H1 (cell line): Measurements from ENCODE around the gene CCR2. TPM values are rescaled to one million over a fixed set of nuclear protein-coding genes. Genes with fewer than 3 reads are reported as not detected.

Source experiments
- CTCF ChIA-PET: fragments of 300-600 bp; sonication (Branson Sonifier 250); formaldehyde crosslinking; loops from one replicate; lab custom pipeline; 2021; ENCODE audit not compliant: partially characterized antibody; lab: Charles Lee
- POLR2A ChIA-PET: fragments of 300-600 bp; sonication (Branson Sonifier 250); formaldehyde crosslinking; loops from one replicate; lab custom pipeline; 2021; ENCODE audit warnings: inconsistent platforms; ENCODE audit not compliant: partially characterized antibody; lab: Charles Lee
- DNase-seq, 2 experiments: peaks; one replicate each; pipeline versions ENCODE4 v3.0.0 to v3.0.0-alpha.2; 2010 to 2022; ENCODE audit warnings: low spot score in 2 of 2, low read depth in 1 of 2, mixed read lengths in 1 of 2
- FAIRE-seq: peaks from 2 replicates; lab custom pipeline; 2011; peaks lifted over from hg19 to GRCh38; lab: Jason Lieb, UNC
- H2AFZ ChIP-seq: 2 replicates; pipeline ENCODE4 v1.8.1; 2012; ENCODE audit warnings: low read length, inconsistent platforms
- H2AK5ac ChIP-seq: 2 replicates; pipeline ENCODE4 v1.6.1; 2013; ENCODE audit warnings: low read depth, low read length
- H2BK120ac ChIP-seq: replicated peaks from 2 replicates; pipeline ENCODE3; 2013; ENCODE audit warnings: low read depth, low read length, inconsistent platforms
- H2BK12ac ChIP-seq: 2 replicates; pipeline ENCODE4 v1.6.1; 2013; ENCODE audit warnings: low read depth, low read length
- H2BK15ac ChIP-seq: 2 replicates; pipeline ENCODE4 v1.6.1; 2013; ENCODE audit warnings: low read length
- H2BK20ac ChIP-seq: 2 replicates; pipeline ENCODE4 v1.6.1; 2013; ENCODE audit warnings: low read length
- H2BK5ac ChIP-seq: 2 replicates; pipeline ENCODE4 v1.6.1; 2013; ENCODE audit warnings: low read depth, low read length
- H3K14ac ChIP-seq: 2 replicates; pipeline ENCODE4 v1.6.1; 2013; ENCODE audit warnings: inconsistent platforms; ENCODE audit not compliant: insufficient read length
- H3K18ac ChIP-seq: 2 replicates; pipeline ENCODE4 v1.6.1; 2013; ENCODE audit warnings: low read length; ENCODE audit errors: extremely low read depth
- H3K23ac ChIP-seq: 2 replicates; pipeline ENCODE4 v1.6.1; 2013; ENCODE audit warnings: inconsistent platforms; ENCODE audit not compliant: insufficient read length
- H3K23me2 ChIP-seq: 2 replicates; pipeline ENCODE4 v1.6.1; 2013; ENCODE audit warnings: low read depth, low read length
- H3K27ac ChIP-seq: 2 replicates; pipeline ENCODE4 v1.6.1; 2011; ENCODE audit warnings: low read depth, low read length, inconsistent platforms
- H3K27me3 ChIP-seq, 4 experiments: replicated peaks in 1 of 4; 1 replicate in 1 of 4; 2 replicates in 3 of 4; pipeline versions ENCODE4 v1.6.1 to v1.8.1; 2011 to 2013; ENCODE audit warnings: low read length in 3 of 4, mild to moderate bottlenecking in 3 of 4, inconsistent platforms in 2 of 4, mixed read lengths in 2 of 4, moderate library complexity in 1 of 4; ENCODE audit not compliant: control insufficient read depth in 3 of 4, insufficient read depth in 3 of 4; ENCODE audit errors: extremely low read depth in 1 of 4
- H3K36me3 ChIP-seq, 4 experiments: 2 replicates each; pipeline versions ENCODE4 v1.6.1 to v1.8.1; 2011 to 2013; ENCODE audit warnings: mild to moderate bottlenecking in 4 of 4, low read length in 3 of 4, moderate library complexity in 2 of 4, control low read depth in 1 of 4, inconsistent platforms in 1 of 4; ENCODE audit not compliant: insufficient read depth in 4 of 4, control insufficient read depth in 2 of 4
- H3K4ac ChIP-seq: replicated peaks from 2 replicates; pipeline ENCODE3; 2013; ENCODE audit warnings: low read length, low read depth, mixed read lengths, inconsistent platforms; ENCODE audit not compliant: insufficient read length
- H3K4me1 ChIP-seq, 4 experiments: replicated peaks in 1 of 4; 1 replicate in 1 of 4; 2 replicates in 3 of 4; pipeline versions ENCODE4 v1.6.1 to v1.8.1; 2011 to 2013; ENCODE audit warnings: low read length in 3 of 4, inconsistent platforms in 2 of 4, mixed read lengths in 1 of 4; ENCODE audit not compliant: insufficient read depth in 4 of 4, control insufficient read depth in 3 of 4
- H3K4me2 ChIP-seq, 2 experiments: 2 replicates each; pipeline versions ENCODE4 v1.6.1 to v1.8.1; 2011 to 2013; ENCODE audit warnings: low read depth in 2 of 2, low read length in 2 of 2, control low read depth in 1 of 2, inconsistent platforms in 1 of 2, mild to moderate bottlenecking in 1 of 2; ENCODE audit not compliant: insufficient read depth in 1 of 2
- H3K4me3 ChIP-seq, 4 experiments: fragments of 200-600, 300-600 bp in 1 of 4; sonication (generic), shearing (Covaris generic), sonication (Bioruptor Twin) in 1 of 4; 2 replicates each; pipeline versions ENCODE4 v1.5.1 to v1.8.1; 2011 to 2016; ENCODE audit warnings: low read length in 4 of 4, low read depth in 3 of 4, control low read depth in 2 of 4, inconsistent platforms in 2 of 4, mild to moderate bottlenecking in 2 of 4, mixed read lengths in 1 of 4, moderate library complexity in 1 of 4; ENCODE audit not compliant: insufficient read depth in 2 of 4; ENCODE audit errors: extremely low read depth in 1 of 4
- H3K56ac ChIP-seq: replicated peaks from 2 replicates; pipeline ENCODE3; 2013; ENCODE audit warnings: low read depth, mild to moderate bottlenecking, mixed read lengths, low read length, inconsistent platforms; ENCODE audit not compliant: insufficient read length
- H3K79me1 ChIP-seq: 2 replicates; pipeline ENCODE4 v1.6.1; 2013; ENCODE audit warnings: low read depth, low read length, control low read depth
- H3K79me2 ChIP-seq, 2 experiments: 2 replicates each; pipeline versions ENCODE4 v1.6.1 to v1.8.1; 2012 to 2013; ENCODE audit warnings: low read length in 2 of 2, mild to moderate bottlenecking in 2 of 2, inconsistent platforms in 1 of 2; ENCODE audit not compliant: insufficient read depth in 2 of 2, control insufficient read depth in 1 of 2
- H3K9ac ChIP-seq, 4 experiments: replicated peaks in 1 of 4; 1 replicate in 1 of 4; 2 replicates in 3 of 4; pipeline versions ENCODE4 v1.6.1 to v1.8.1; 2011 to 2013; ENCODE audit warnings: low read depth in 3 of 4, low read length in 3 of 4, control low read depth in 2 of 4, mild to moderate bottlenecking in 2 of 4, moderate library complexity in 2 of 4, inconsistent platforms in 1 of 4; ENCODE audit errors: extremely low read depth in 1 of 4
- H3K9me3 ChIP-seq, 2 experiments: 2 replicates each; pipeline versions ENCODE4 v1.6.1 to v1.8.1; 2012 to 2013; ENCODE audit warnings: mild to moderate bottlenecking in 2 of 2, moderate library complexity in 2 of 2, control low read depth in 1 of 2, inconsistent platforms in 1 of 2, low read depth in 1 of 2, low read length in 1 of 2, mixed read lengths in 1 of 2; ENCODE audit not compliant: insufficient read depth in 2 of 2
- H4K20me1 ChIP-seq, 2 experiments: replicated peaks in 1 of 2; 2 replicates each; pipeline versions ENCODE3 to v1.8.1; 2011 to 2013; ENCODE audit warnings: inconsistent platforms in 2 of 2, low read length in 2 of 2, mild to moderate bottlenecking in 1 of 2; ENCODE audit not compliant: insufficient read depth in 2 of 2, control insufficient read depth in 1 of 2
- H4K5ac ChIP-seq: 2 replicates; pipeline ENCODE4 v1.6.1; 2013; ENCODE audit warnings: low read length, low read depth, mixed read lengths, inconsistent platforms; ENCODE audit not compliant: insufficient read length
- H4K8ac ChIP-seq: 2 replicates; pipeline ENCODE4 v1.8.0; 2013; ENCODE audit warnings: mild to moderate bottlenecking, moderate library complexity, low read length, inconsistent platforms; ENCODE audit not compliant: insufficient read depth; ENCODE audit errors: extremely low read depth
- H4K91ac ChIP-seq: replicated peaks from 2 replicates; pipeline ENCODE3; 2013; ENCODE audit warnings: low read length, mixed read lengths, inconsistent platforms; ENCODE audit not compliant: insufficient read length
- CHD2 ChIP-seq: IDR thresholded peaks from 2 replicates; pipeline ENCODE4 v1.6.1; 2012; ENCODE audit warnings: low read length, improper control_type of control experiment
- JUND ChIP-seq: IDR thresholded peaks from 2 replicates; pipeline ENCODE4 v1.6.1; 2011; ENCODE audit warnings: mild to moderate bottlenecking, improper control_type of control experiment, low read length
- POLR2AphosphoS5 ChIP-seq: IDR thresholded peaks from 2 replicates; pipeline ENCODE4 v1.6.1; 2011; ENCODE audit warnings: low read depth, low read length
- WGBS, 2 experiments: shearing (Covaris generic) in 1 of 2; methylation state at CpG; one replicate each; pipeline versions ENCODE4 v1.1.6 to v1.1.7; 2013 to 2015; ENCODE audit warnings: low lambda C conversion rate in 2 of 2, mixed read lengths in 2 of 2, inconsistent platforms in 1 of 2, low coverage in 1 of 2, missing lambda C conversion rate in 1 of 2; ENCODE audit not compliant: insufficient replicate concordance in 2 of 2, insufficient coverage in 1 of 2, insufficient read length in 1 of 2; ENCODE audit errors: extremely low coverage in 1 of 2, missing lambda C conversion rate in 1 of 2; 5-methylcytosine and 5-hydroxymethylcytosine counted together
- polyA plus RNA-seq, 7 experiments: library from polyadenylated mRNA; depleted of rRNA in 3 of 7; stranded (reverse) in 5 of 7; unstranded in 2 of 7; fragments of >200 nt in 5 of 7; fragments of 200-250 nt in 2 of 7; gene quantifications; 1 replicate in 5 of 7; 2 replicates in 1 of 7; 4 replicates in 1 of 7; pipeline versions ENCODE4 v1.2.1 to v1.2.3, GENCODE V29; 2011 to 2013; ENCODE audit warnings: missing spikeins in 2 of 7, mixed read lengths in 2 of 7
- total RNA-seq: library from RNA; stranded (reverse); fragmentation: NEBNext Ultra II Directional; extraction: Animal tissue kit (Norgen Biotek cat#: 25700); gene quantifications from 2 replicates; pipeline ENCODE4 v1.2.1, GENCODE V29; 2021
- TF ChIP-seq, protein P1 (sequence below): IDR thresholded peaks from 2 replicates; pipeline ENCODE4 v1.6.1; 2012; ENCODE audit warnings: low read length, inconsistent platforms

CCR2 gene
- total and polyA plus RNA-seq, 2 of the 8 experiments (the other 6 are each of a cell fraction or from before 2014, with no cell fraction given), result not detected

DNA sequence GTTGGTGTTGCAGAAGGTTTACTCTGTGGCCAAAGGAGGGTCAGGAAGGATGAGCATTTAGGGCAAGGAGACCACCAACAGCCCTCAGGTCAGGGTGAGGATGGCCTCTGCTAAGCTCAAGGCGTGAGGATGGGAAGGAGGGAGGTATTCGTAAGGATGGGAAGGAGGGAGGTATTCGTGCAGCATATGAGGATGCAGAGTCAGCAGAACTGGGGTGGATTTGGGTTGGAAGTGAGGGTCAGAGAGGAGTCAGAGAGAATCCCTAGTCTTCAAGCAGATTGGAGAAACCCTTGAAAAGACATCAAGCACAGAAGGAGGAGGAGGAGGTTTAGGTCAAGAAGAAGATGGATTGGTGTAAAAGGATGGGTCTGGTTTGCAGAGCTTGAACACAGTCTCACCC, 20.8 kb downstream of the CCR2 start:
- FAIRE-seq, result no peak
- no peaks in the 10 kb centered on the region for H3K79me2 ChIP-seq
- H3K79me1 ChIP-seq, result no peaks in the 10 kb centered on the region
- TF ChIP-seq JUND (no peak), POLR2AphosphoS5 (no peak), CHD2 (no peak)
- TF ChIP-seq, protein P1, sequence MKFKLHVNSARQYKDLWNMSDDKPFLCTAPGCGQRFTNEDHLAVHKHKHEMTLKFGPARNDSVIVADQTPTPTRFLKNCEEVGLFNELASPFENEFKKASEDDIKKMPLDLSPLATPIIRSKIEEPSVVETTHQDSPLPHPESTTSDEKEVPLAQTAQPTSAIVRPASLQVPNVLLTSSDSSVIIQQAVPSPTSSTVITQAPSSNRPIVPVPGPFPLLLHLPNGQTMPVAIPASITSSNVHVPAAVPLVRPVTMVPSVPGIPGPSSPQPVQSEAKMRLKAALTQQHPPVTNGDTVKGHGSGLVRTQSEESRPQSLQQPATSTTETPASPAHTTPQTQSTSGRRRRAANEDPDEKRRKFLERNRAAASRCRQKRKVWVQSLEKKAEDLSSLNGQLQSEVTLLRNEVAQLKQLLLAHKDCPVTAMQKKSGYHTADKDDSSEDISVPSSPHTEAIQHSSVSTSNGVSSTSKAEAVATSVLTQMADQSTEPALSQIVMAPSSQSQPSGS, result no peak

More for the DNA sequence above, 20.8 kb downstream of the CCR2 start:
- Histone ChIP-seq H4K91ac (no peak overlapping the region), H2AFZ (no peak overlapping the region), H3K4me3 (no peak overlapping the region), H3K9ac (no peak overlapping the region), H2BK120ac (no peak overlapping the region), H3K14ac (no peak overlapping the region), H2BK12ac (no peak overlapping the region), H4K8ac (no peak overlapping the region), H3K23ac (no peak overlapping the region), H3K36me3 (no peaks in the 10 kb centered on the region), H3K4me1 (peaks cover 0 to 6% (median 3%) of the 10 kb centered on the region in 4 experiments; a peak in 3 of 7 replicates), H3K9me3 (no peaks in the 10 kb centered on the region), H3K27ac (no peak overlapping the region), H3K27me3 (no peaks in the 10 kb centered on the region), H3K4ac (no peak overlapping the region), H2BK5ac (no peak overlapping the region), H3K4me2 (no peak overlapping the region), H2BK15ac (no peak overlapping the region), H3K23me2 (no peaks in the 10 kb centered on the region), H3K56ac (no peak overlapping the region), H2AK5ac (no peak overlapping the region), H2BK20ac (no peak overlapping the region), H3K18ac (no peak overlapping the region), H4K20me1 (no peaks in the 10 kb centered on the region), H4K5ac (no peak overlapping the region)
- ChIA-PET POLR2A (no interaction called here), CTCF (interaction anchor here (0.7 to 12.9 kb wide), 10 partner anchors 9 to 440 kb away, joined by 3 to 164 read pairs (median 3); no protein-coding TSS in a partner anchor)
- 93 to 100% methylated on average over 2 to 3 of the region's 3 CpGs for WGBS, 2 experiments
- DNase-seq, result no peak
